Tibial nerve (tissue), 3 donors: Measurements from ENCODE around the gene PGAP3.

Experiments used
- CTCF ChIP-seq, 5 experiments: fragments of 200-600 bp in 3 of 5; fragments of 450-650 bp in 2 of 5; sonication (generic) in 3 of 5; IDR thresholded peaks; one replicate each; pipeline ENCODE4 v1.5.1; 2016 to 2019; ENCODE audit warnings: antibody characterized with exemption in 5 of 5, mild to moderate bottlenecking in 3 of 5, moderate library complexity in 2 of 5
- POLR2A ChIP-seq, 2 donors: fragments of 450-650 bp; IDR thresholded peaks; one replicate each; pipeline ENCODE4 v1.6.1; 2017; ENCODE audit warnings: antibody characterized with exemption in 2 of 2, mild to moderate bottlenecking in 2 of 2, moderate library complexity in 2 of 2

GRCh38 chr17:39699818-39700147 is 11.9 kb upstream of the PGAP3 start, which contains the start of gene ERBB2:
- TF ChIP-seq CTCF (IDR thresholded peaks at IDR 0.05): no peak
- TF ChIP-seq POLR2A (IDR thresholded peaks at IDR 0.05): peak; percentile 24 to 63
